GM19397 (cell line): ENCODE data around the gene GDF9.
A peak's percentile ranks its signal among the peaks of the same experiment; 100 is the strongest.

Experiments used
- ATAC-seq: cut with Tn5 transposase; IDR thresholded peaks from one replicate; pipeline ENCODE4 v1.9.1; 2021; ENCODE audit warnings: mild to moderate bottlenecking, moderate library complexity; ENCODE audit not compliant: unreplicated experiment

The GDF9 gene, protein sequence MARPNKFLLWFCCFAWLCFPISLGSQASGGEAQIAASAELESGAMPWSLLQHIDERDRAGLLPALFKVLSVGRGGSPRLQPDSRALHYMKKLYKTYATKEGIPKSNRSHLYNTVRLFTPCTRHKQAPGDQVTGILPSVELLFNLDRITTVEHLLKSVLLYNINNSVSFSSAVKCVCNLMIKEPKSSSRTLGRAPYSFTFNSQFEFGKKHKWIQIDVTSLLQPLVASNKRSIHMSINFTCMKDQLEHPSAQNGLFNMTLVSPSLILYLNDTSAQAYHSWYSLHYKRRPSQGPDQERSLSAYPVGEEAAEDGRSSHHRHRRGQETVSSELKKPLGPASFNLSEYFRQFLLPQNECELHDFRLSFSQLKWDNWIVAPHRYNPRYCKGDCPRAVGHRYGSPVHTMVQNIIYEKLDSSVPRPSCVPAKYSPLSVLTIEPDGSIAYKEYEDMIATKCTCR

DNA sequence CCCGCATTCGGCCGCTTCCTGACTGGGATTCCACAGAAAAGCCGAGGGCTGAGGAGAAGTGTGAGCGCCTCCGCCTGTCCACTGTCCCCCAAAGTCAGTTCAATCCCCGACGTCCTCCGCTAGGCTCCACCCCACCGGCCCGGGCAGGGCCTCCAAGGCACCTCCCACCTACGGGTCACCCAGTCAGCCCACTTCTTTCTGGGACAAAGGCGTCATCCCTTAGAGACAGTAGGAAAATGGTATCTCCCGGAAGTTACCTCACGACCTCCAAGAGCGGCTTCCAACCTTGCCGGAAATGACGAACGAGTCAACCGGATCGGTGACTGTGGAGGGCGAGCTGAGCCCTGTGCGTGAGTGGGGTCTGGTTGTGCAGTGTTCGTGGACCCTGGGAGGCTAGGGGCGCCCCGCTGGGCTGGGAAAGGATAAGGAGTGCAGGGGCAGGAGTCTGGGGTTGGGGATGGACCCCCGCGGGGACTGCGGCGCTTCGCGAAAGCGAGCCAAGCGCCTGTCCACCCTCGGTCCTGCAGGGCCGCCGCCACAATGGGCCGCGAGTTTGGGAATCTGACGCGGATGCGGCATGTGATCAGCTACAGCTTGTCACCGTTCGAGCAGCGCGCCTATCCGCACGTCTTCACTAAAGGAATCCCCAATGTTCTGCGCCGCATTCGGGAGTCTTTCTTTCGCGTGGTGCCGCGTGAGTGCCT lies at the start of gene GDF9, which contains the start of gene UQCRQ:
Gene GDF9, minus strand, starts transcription at position 128 of the 704 bp plus-strand sequence. CDS start 1,936 bp downstream, outside the sequence.
Gene UQCRQ, plus strand, starts transcription at position 301 of the 704 bp plus-strand sequence. Its CDS starts 240 bp downstream, at position 541.
- ATAC-seq, result peak; percentile 95

DNA sequence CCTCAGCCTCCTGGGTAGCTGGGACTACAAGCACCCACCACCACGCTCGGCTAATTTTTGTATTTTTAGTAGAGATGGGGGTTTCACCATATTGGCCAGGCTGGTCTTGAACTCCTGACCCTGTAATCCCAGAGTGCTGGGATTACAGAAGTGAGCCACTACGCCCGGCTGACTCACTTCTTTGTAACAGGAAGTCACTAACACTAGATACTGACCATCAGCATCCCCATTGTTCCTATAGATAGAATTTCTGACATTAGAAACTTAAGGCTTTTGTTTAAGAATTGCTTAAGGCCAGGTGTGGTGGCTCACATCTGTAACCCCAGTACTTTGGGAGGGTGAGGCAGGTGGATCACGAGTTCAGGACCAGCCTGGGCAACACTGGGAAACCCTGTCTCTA lies 49.4 kb upstream of the GDF9 start:
- no peak for ATAC-seq

DNA sequence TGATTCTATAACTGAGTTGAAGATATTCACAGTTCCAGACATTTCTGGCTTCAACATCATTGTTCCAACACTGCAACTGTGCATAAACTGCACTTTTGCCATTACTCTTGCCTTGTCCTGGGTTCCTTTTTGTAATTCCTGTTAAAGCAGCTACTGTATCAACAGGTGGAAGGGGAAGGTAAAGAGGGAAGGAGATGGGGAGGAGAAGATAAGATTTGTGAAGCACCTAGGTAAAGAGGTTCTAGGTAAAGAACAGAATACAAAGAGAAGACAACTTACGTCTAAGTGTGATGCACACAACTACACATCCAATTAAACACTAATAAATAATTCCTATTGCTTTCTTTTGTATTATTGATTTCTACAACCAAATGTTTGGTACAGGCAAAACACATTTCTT lies 43.4 kb upstream of the GDF9 start:
- ATAC-seq, result no peak

DNA sequence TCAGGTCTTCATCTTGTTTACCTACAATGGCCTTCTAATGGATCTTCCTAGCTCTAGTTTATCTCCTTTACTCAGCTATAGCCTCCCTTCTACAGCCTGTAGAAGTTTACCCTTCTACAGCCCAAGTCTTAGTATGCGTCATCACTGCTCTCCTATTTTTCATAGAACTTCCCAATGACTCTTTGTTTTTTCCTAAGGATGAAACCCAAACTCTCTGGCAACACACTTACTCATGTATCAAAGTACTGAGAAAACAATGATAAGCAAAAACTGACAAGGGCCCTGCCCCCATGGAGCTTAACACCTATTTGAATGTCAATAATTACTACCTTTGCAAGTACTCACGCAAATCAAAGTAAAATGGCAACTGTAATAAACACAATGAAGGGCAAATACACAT lies 40.9 kb upstream of the GDF9 start:
- ATAC-seq, result no peak

DNA sequence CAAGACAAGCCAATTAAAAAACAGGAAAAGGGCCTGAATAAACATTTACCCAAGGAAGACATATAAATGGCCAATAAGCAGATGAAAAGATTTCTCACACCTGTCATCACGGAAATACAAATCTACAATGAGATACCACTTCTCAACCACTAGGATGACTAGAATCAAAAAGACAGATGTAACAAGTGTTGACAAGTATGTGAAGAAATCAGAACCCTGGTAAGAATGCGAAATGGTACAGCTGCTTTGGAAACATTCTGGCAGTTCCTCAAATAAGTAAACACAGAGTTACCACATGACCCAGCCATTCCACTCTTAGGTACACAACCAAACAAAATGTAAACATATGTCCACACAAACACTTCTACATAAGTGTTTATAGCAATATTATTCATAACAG lies 39.7 kb upstream of the GDF9 start:
- ATAC-seq, result no peak

DNA sequence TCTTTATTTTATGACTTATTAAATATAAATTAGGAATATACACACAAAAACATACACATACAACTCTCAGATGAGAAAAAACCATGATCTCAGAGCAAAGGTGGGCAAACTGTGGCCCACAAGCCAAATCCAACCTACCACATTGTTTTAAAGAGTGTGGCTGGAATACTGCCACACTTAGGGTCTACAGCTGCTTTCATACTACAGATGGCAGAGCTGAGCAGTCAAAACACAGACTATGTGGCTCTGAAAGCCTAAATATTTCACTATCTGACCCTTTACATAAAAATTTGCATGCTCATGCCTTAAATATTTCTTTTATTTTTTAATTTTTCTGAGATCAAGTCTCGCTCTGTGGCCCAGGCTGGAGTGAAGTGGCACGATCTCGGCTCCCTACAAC lies 35.5 kb upstream of the GDF9 start:
- ATAC-seq, result no peak

DNA sequence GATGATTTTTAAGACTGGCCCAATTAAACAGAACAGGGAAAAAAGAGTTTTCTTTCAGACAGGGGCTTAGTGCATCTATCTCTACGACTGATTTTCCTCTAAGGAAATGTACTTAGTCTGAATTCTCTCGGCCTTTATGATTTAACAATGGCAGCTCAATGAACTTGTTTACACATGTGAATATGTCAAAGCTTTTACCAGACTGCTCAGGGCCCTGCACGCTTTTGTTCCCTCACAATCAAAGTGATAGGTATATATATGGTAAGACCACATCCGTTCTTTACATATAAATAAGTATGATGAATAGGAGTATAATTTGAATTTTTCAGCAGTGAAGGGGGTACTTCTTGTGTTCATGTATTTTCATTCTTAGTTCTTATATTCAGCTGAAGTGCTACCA lies 34.8 kb upstream of the GDF9 start:
- no peak for ATAC-seq

DNA sequence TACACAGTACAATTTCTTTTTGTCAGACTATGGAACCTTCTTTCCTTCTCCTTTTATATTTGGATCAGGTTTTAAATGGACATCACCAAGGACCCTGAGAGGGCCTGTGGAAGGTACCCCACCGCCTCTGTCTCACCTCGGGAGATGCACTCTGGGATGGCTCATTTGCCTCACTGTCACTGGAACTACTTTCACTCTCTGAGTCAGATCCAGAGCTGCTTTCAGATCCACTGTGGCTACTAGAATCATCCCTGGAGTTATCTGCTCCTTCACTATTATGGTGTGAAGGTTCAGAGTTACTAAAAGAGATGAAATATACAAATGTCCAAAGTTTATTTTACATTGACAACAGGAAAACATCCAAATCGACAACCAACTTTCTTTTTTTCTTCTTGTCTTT lies 31.8 kb upstream of the GDF9 start:
- ATAC-seq, result no peak

DNA sequence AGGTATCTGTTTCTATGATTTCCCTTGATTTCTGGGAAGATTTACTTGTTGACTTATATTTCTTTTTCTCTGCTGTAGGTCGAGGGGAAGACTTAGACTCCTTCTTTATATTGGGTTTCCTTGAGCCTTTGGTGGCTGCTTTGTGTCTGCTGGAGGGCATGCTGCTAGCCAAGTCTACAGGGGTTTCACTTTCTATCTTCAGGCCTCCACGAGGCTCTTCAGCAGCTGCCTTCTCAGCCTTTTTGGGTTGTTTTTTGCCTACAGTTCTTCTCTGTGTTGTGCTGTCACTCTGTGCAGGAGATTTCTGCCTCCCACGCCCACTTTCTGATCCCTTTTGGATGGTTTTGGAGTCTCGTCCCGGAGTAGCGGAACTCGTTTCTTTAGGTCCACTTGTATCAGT lies 30.4 kb upstream of the GDF9 start:
- ATAC-seq, result no peak

DNA sequence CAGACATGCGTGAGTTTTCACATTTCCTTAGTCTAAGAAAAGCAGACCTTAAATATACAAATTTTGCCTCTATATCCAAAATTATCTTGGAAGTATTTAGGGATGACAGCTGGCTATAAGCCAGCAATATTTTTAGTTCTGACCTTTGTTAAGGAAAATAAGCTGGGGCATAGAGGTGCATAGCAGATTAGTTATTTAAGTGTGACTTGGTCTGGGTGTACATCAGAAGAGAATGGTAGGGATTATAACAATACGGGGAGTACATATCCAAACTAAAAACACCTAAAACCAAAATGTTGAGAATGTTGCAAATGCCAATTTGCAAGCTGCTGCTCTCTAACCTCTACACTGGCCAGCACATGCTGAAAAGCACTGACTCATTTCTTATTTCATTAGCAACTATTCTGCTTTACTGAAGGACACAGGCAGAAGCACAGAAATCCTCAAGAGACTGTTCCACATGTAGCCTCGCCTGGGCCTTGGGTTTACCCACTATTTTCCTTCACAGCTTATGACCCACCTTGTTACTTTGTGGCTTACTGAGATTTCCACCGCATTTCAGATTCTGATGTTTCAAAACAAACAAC lies 29.5 kb upstream of the GDF9 start:
- no peak for ATAC-seq

DNA sequence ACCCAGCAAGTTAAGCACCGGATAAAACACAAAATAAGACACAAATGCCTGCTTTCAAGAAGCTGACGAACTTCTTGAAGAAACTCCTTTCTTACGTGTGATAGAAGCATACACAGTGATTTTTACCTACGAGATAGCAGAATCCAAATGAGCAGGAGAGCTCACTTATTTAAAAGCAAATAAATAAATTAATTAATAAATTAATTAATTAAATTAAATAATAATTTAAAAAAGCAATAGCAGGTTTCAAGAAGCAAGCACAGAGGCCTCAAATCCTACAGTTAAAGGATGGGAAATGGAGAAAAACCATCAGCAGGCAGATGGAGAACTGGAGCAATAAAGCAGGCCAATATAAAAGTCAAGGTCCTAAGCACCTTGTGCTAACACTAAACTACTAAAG lies 24.5 kb upstream of the GDF9 start:
- no peak for ATAC-seq

DNA sequence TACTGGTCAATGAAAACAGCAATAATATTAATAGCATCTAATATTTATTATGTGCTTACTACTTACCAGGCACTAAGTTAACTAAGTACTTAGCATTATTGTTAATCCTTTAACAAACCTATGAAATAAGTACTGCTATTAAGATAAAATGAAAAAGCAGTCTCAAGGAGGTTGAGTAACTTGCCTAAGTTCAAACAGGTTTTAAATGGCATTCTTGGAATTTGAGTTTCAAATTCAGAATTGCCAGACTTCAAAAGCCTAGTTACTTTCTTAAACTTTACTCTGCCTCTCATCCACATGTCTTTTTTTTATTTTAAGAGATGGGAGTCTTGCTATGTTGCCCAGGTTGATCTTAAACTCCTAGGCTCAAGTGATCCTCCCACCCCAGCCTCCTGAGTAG lies 23.2 kb upstream of the GDF9 start:
- no peak for ATAC-seq

DNA sequence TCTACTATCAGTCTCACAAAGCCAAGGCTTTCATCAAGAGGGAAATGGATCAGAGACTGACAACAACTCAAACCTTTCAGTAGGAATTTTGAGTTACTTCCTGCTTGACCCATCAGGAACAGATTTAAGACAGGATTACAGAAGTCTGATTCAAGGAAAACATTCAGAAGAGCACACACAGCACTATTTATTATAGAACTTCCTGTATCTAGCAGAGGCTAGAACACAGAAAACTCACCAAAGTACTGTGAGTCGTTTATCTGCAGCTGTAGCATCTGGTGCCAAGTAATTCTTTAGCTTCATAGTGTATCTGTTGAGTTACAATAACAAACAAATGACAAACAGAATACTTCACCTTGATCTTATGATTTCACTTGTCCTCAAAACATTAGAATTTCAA lies 21.0 kb upstream of the GDF9 start:
- ATAC-seq, result no peak

DNA sequence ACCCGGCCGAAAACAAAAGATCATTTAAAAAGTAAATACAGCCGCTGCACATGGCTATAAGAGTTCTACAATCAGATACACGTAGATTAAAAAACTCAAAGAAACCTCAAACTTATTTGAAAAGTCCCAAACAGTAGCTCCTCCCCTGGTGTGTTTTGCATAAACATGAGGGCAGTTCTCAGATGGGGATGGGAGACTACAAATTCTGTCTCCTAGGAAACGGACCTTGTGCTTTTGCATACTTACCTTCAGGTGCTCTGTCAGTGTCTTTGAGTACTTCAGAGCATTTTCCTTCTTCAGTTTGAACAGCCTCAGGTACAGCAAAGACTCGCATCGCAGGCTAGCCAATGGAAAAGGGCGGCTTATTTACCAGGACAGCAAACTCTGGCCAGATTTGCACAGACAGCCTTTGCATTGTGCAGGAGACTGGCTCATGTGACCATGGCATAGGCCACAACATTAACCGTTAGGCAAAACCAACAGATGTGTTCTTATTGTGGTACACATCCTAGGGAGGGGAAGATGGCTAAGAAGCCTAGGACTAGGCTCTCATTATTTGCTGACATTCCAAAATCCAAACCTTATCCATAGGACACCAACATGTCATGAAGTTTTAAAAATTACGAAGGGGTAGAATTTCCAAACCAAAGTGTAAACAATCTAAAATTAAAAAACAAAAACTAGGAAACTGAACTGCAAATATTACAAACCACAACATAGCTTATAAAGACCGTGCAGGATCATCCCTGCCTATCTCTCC lies 20.0 kb upstream of the GDF9 start:
- no peak for ATAC-seq

DNA sequence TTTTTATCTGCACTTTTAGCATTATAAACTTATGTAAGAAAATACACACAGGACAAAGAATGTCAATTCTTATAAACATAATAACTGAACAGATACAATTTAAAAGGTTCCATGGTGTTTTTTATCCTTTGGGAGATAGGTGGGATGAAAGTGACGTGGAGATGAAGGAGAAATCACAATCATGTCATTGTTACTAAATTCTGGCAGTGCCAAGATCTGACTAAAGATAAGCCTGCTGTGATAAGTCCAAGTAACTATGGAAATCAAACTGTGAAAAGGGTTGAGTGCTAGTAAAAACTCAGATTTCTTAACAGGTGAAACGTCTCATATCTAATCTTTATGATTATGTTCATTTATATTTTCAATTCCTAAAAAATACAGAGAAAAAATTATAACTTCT lies 18.3 kb upstream of the GDF9 start:
- no peak for ATAC-seq

DNA sequence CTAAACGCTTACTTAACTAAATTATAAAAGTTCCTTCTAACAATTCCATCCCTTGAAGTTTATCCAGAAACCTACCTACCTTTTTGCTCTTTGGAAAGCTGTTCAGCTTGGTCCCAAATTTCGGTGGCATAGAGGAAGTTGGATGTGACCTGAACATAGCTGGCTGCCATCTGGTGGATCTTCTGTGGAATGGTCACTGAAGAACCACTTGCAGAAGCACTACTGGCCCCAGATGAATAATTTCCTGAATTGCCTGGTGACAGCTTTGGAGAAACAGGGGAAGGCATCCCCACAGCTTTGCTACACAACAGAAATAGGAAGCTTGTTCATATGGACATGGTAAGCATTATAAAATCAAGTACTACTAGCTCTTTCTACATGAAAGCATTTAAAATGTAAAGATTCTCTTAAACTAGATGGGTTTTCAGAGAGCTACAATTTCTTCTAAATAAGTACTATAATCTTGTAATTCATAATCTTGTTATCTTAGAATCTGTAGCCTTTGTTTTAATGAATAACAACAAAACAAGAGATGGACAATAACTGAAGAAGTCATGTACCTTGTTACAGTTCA lies 17.1 kb upstream of the GDF9 start:
- no peak for ATAC-seq

DNA sequence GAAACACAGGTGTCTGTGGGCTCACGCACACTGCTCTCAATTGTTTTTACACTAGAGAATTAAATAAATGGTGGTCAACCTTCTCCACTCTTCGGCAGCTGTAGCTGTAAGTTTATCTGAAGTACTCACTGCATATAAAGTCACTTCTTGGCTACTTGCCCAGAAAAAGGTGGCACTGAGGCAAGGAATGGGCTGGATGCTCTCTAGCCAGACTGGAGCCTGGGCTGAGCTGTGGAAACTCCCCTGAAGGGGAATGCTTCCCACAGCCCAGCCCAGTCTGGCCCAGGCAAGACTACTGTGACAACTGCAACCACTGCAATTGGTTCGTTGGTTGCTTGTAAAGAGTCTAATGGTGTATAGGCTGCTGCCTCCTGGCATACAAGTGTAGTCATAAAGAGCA lies 11.7 kb upstream of the GDF9 start:
- no peak for ATAC-seq

DNA sequence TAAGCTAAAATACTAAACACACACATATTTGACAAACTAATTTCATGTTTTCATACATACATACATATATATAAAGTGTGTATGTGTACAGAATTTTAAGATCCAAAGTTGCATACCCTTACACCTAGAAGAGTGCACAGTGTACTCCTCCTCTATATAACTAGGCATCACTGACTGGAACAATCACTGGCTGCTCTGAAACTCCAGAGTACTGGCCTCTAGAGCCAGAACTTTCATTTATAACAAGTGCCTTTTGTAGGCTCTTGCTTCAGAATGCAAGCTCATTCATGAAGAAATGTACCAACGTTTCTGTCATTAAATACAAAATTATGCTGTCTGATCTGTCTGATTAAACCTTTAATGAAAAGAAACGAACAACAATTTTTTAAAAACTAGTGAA lies 11.2 kb upstream of the GDF9 start:
- no peak for ATAC-seq

DNA sequence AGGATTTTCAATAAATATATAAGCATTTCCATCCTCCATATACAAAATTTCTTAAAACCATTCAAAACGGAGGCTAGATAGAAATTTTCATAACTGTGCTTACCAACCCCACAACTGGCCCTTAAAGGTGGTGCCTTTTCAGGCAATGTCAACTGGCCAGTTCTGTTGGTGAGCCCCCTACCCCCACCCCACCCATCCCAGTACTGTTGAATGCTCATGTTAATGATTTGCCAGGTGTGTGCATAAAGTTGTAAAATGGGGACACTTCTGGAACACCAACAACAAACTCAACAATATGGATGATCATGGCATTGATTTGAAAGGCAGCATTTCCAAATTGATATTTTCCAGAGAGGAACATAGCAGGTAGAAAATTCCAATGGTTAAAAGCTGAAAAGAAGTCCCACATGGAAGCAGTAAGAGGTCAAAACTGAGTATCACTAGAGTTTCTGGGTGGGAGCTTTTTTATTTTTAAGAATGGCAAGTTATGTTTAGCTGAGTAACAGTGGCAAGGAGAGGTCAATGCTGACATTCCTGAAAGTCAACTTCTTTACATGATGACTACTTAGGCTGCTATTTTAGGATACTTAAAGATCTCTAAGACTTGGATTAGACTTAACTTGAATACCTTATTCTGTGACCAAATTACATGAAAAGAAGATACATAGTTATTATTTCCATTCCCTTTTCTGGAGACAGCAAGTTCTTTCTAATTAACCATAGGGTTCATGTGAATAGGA lies 9.9 kb upstream of the GDF9 start:
- ATAC-seq, result no peak

DNA sequence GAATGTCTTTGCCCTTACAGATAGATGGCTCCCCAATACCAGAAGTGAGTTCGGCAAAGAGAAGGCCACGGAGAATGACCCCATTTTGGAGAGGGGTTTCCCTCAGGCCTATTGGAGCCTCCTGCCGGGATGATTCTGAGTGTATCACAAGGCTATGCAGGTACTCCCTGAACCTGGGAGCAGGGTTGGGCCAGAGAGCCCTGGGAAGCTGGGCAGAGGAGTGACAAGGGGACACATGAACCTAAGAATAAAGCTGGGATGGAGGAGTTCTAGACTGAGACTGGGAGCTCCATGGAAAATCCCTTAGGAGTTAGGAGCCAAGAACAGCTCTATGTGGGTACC lies 7.6 kb upstream of the GDF9 start:
- no peak for ATAC-seq
